GM18907 (cell line): ENCODE data around the gene LRRC55.

ENCODE experiments used
- ATAC-seq: cut with Tn5 transposase; IDR thresholded peaks from one replicate; pipeline ENCODE4 v1.9.1; 2021; ENCODE audit warnings: mild to moderate bottlenecking, moderate library complexity; ENCODE audit not compliant: unreplicated experiment

LRRC55 gene

GRCh38 chr11:57231539-57232253 is 49.9 kb downstream of the LRRC55 start:
- no peak for ATAC-seq

- ATAC-seq = no peak
Observed at GRCh38 chr11:57233702-57234101, 51.9 kb downstream of the LRRC55 start.

- ATAC-seq = no peak
Observed at GRCh38 chr11:57235761-57236703, 54.3 kb downstream of the LRRC55 start.

DNA sequence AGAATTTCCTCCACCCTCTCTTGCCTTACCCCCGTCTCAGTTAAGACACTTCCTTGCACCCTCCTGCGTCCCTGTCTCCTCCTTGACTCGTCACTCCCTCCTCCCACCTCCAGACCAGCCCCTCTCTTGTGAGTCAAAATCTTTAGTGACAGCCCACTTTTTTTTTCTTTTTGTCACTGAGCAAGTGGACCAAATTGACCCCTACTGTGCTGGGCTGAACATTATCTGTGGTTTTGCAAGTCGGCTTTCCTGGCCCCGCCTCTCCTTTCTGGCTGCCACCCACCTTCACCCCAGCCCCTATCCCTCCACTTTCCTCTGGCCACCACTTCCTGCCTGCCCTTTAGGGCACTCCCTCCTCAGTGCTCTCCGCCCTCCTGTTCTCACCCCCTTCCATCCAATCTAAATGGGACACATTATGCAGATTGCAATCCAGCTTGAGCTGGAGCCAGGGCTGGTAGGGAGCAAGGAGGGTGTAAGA is 55.5 kb downstream of the LRRC55 start, which contains the start of gene APLNR:
APLNR (minus strand) TSS at position 47 of the 478 bp plus-strand sequence. CDS start 246 bp downstream, outside the sequence.
- ATAC-seq = no peak

DNA sequence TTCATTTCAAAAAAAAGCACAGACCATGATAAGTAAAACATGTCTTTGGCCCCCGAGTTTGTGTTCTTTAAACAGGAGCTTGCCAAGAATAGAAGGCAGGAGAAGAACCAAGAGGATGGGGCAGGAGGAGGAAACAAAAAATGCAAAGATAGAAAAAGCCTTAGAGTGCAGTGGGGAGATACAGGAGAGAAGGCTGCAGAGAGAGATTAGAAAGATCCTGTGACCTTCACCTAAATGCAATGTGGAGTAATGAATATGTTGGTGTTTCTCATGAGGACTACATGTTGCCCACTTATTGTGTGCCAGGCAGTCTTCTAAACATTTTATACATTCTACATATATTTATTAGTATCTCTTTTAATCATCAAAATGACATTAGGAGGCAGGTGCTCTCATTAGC is 57.6 kb downstream of the LRRC55 start:
- ATAC-seq = no peak

GRCh38 chr11:57240007-57240406 is 58.3 kb downstream of the LRRC55 start:
- no peak for ATAC-seq

DNA sequence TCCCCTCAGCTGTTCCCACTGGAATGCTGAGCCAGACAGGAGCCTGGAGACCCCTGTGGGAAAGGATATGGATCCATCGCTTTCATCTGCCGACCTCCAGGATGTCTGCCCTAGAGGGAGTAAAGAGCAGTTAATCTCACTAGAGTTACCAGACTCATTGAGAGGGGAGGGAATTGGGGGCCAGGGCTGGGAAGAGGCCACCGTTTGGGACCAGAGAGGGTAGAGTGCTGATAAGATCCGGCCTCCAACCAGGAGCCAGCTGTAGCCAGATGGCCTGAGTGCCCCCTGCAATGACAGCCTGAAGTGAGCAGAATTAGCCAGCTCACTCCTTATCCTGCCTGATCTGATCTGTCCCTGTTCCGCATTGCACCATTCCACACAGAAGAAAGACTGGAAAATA is 59.0 kb downstream of the LRRC55 start:
- no peak for ATAC-seq
